Measurements from ENCODE around the gene HLA-DMB. TPM values are rescaled to one million over a fixed set of nuclear protein-coding genes. Genes with fewer than 3 reads are reported as not detected.

HLA-DMB gene
- total RNA-seq, 4 donors from 2014 or later, result 15.0 to 30.2 (median 18.1) TPM

GRCh38 chr6:32885698-32886286 lies 55.0 kb downstream of the HLA-DMB start:
- no peak overlapping the region for H3K4me3 ChIP-seq
- H3K9me3 ChIP-seq, result no peaks in the 10 kb centered on the region
- no peak for DNase-seq (ENCODE audit: low spot score in 2 of 2)
- H3K4me1 ChIP-seq, result no peaks in the 10 kb centered on the region
- TF ChIP-seq CTCF (IDR thresholded peaks at IDR 0.05), result peak; percentile 44 to 63
- TF ChIP-seq EP300 (IDR thresholded peaks at IDR 0.05), result no peak
- no peak for TF ChIP-seq POLR2AphosphoS5 (IDR thresholded peaks at IDR 0.05)
- TF ChIP-seq POLR2A (IDR thresholded peaks at IDR 0.05), result no peak
- 49% methylated on average over 4 of the region's 4 CpGs for WGBS
- no peak overlapping the region for H3K27ac ChIP-seq
- H3K36me3 ChIP-seq, result no peaks in the 10 kb centered on the region
- H3K27me3 ChIP-seq, result no peaks in the 10 kb centered on the region

Other genes with a start within 250 kb of the HLA-DMB start
- 10 to 100 TPM in 1 of 4 donors, 1 to 10 TPM in 3; 2.8 to 12.5 (median 5.5) TPM for gene HLA-DQA2, start 199.6 kb downstream of the HLA-DMB start, total RNA-seq
- 10 to 100 TPM; 60.4 to 97.2 (median 80.9) TPM for gene HLA-DQB2, start 177.5 kb downstream of the HLA-DMB start, total RNA-seq
- gene HLA-DOB, start 124.0 kb downstream of the HLA-DMB start, total RNA-seq, result 1 to 10 TPM; 1.6 to 5.1 (median 2.7) TPM
- gene TAP2, start 102.3 kb downstream of the HLA-DMB start, total RNA-seq, result 10 to 100 TPM; 17.7 to 20.8 (median 20.1) TPM
- 10 to 100 TPM; 43.6 to 62.7 (median 49.0) TPM for gene PSMB8, start 97.0 kb downstream of the HLA-DMB start, total RNA-seq
- gene TAP1, start 87.3 kb downstream of the HLA-DMB start, total RNA-seq, result 100 to 1,000 TPM in 2 of 4 donors, 10 to 100 TPM in 2; 90.7 to 126 (median 101) TPM
- 10 to 100 TPM; 12.6 to 35.8 (median 19.1) TPM for gene PSMB9, start 86.8 kb downstream of the HLA-DMB start, total RNA-seq
- gene HLA-DMA, start 12.1 kb upstream of the HLA-DMB start, total RNA-seq, result 10 to 100 TPM; 18.3 to 57.0 (median 24.2) TPM
- gene BRD2, start 27.6 kb upstream of the HLA-DMB start, total RNA-seq, result 100 to 1,000 TPM; 145 to 246 (median 197) TPM
- 10 to 100 TPM in 1 of 4 donors, 1 to 10 TPM in 3; 6.8 to 14.3 (median 8.0) TPM for gene HLA-DOA, start 68.6 kb upstream of the HLA-DMB start, total RNA-seq
- gene HLA-DPA1, start 132.6 kb upstream of the HLA-DMB start, total RNA-seq, result 100 to 1,000 TPM in 1 of 4 donors, 10 to 100 TPM in 3; 21.1 to 101 (median 91.3) TPM
- gene HLA-DPB1, start 135.0 kb upstream of the HLA-DMB start, total RNA-seq, result 10 to 100 TPM; 23.7 to 76.6 (median 51.7) TPM